ENCODE results near the gene CEP152. TPM values are rescaled to one million over a fixed set of nuclear protein-coding genes. Genes with fewer than 3 reads are reported as not detected.

The CEP152 gene
- polyA plus RNA-seq, 3 donors, result 1.0 to 3.8 (median 1.4) TPM

- H3K36me3 Mint-ChIP-seq, result peaks cover 0 to 3% of the 10 kb centered on the region in 2 donors
- Histone ChIP-seq H3K4me1 (ENCODE audit: control insufficient read depth in 1 of 2, insufficient read depth in 2 of 2, low read length in 2 of 2) (no peaks in the 10 kb centered on the region), H3K79me2 (ENCODE audit: insufficient read depth, low read length) (no peaks in the 10 kb centered on the region), H3K9me3 (replicated peaks in 1 of 2; ENCODE audit: control insufficient read depth in 1 of 2, insufficient read depth in 1 of 2, low read length in 2 of 2) (no peaks in the 10 kb centered on the region), H3K4me2 (replicated peaks; ENCODE audit: extremely low read depth, low read length, poor library complexity, severe bottlenecking) (no peak overlapping the region), H4K20me1 (ENCODE audit: insufficient read depth, low read length) (no peaks in the 10 kb centered on the region), H2AFZ (ENCODE audit: insufficient read depth, low read depth, low read length, poor library complexity, severe bottlenecking) (no peak overlapping the region), H3K27me3 (ENCODE audit: control insufficient read depth in 2 of 2, insufficient read depth in 2 of 2, low read length in 2 of 2) (no peaks in the 10 kb centered on the region), H3K9ac (ENCODE audit: insufficient read depth, low read length, poor library complexity, severe bottlenecking) (no peak overlapping the region), H3K27ac (ENCODE audit: low read depth in 1 of 2, low read length in 2 of 2) (no peak overlapping the region), H3K36me3 (replicated peaks in 1 of 2; ENCODE audit: control insufficient read depth in 1 of 2, insufficient read depth in 2 of 2, low read length in 2 of 2) (no peaks in the 10 kb centered on the region), H3K4me3 (replicated peaks in 1 of 3; ENCODE audit: low read depth in 2 of 3, low read length in 3 of 3) (no peak overlapping the region)
- peaks cover 0 to 2% (median 0%) of the 10 kb centered on the region in 3 donors for H3K27me3 Mint-ChIP-seq (ENCODE audit: low read depth in 3 of 3)
- H3K9me3 Mint-ChIP-seq, result peaks cover 3 to 9% (median 8%) of the 10 kb centered on the region in 7 donors
- H3K4me3 Mint-ChIP-seq, result no peak overlapping the region
- no peak for TF ChIP-seq CTCF (IDR thresholded peaks at IDR 0.05)
- no peak for DNase-seq
- no peak overlapping the region for H3K27ac Mint-ChIP-seq
- no peaks in the 10 kb centered on the region for H3K4me1 Mint-ChIP-seq
- intact Hi-C loops (cut with micrococcal nuclease), result no loop called here
- no CpG with 5 or more reads among the region's 2 CpGs for whole genome bisulfite sequencing (ENCODE audit: insufficient coverage)
Measured at GRCh38 chr15:48702569-48703236, 108.2 kb downstream of the CEP152 start.

GRCh38 chr15:48696627-48697312 lies 114.1 kb downstream of the CEP152 start:
- H4K20me1 ChIP-seq (ENCODE audit: insufficient read depth, low read length), result no peaks in the 10 kb centered on the region
- no peak overlapping the region for H3K9ac ChIP-seq (ENCODE audit: insufficient read depth, low read length, poor library complexity, severe bottlenecking)
- Mint-ChIP-seq H3K4me1 (no peaks in the 10 kb centered on the region), H3K4me3 (no peak overlapping the region), H3K9me3 (peaks cover 0 to 4% (median 0%) of the 10 kb centered on the region in 7 donors), H3K36me3 (peaks cover 0 to 5% of the 10 kb centered on the region in 2 donors), H3K27me3 (ENCODE audit: low read depth in 3 of 3) (peaks cover 0 to 3% (median 2%) of the 10 kb centered on the region in 3 donors), H3K27ac (no peak overlapping the region)
- H3K36me3 ChIP-seq (replicated peaks in 1 of 2; ENCODE audit: control insufficient read depth in 1 of 2, insufficient read depth in 2 of 2, low read length in 2 of 2), result no peaks in the 10 kb centered on the region
- no peaks in the 10 kb centered on the region for H3K4me1 ChIP-seq (ENCODE audit: control insufficient read depth in 1 of 2, insufficient read depth in 2 of 2, low read length in 2 of 2)
- no peak for TF ChIP-seq CTCF (IDR thresholded peaks at IDR 0.05)
- H3K9me3 ChIP-seq (replicated peaks in 1 of 2; ENCODE audit: control insufficient read depth in 1 of 2, insufficient read depth in 1 of 2, low read length in 2 of 2), result no peaks in the 10 kb centered on the region
- no peaks in the 10 kb centered on the region for H3K79me2 ChIP-seq (ENCODE audit: insufficient read depth, low read length)
- no peak for DNase-seq
- intact Hi-C loops (cut with micrococcal nuclease), result no loop called here
- WGBS (ENCODE audit: insufficient coverage), result 33% methylated on average over 1 of the region's 3 CpGs
- no peak overlapping the region for H3K4me3 ChIP-seq (replicated peaks in 1 of 3; ENCODE audit: low read depth in 2 of 3, low read length in 3 of 3)
- no peaks in the 10 kb centered on the region for H3K27me3 ChIP-seq (ENCODE audit: control insufficient read depth in 2 of 2, insufficient read depth in 2 of 2, low read length in 2 of 2)
- H2AFZ ChIP-seq (ENCODE audit: insufficient read depth, low read depth, low read length, poor library complexity, severe bottlenecking), result no peak overlapping the region
- no peak overlapping the region for H3K4me2 ChIP-seq (replicated peaks; ENCODE audit: extremely low read depth, low read length, poor library complexity, severe bottlenecking)
- H3K27ac ChIP-seq (ENCODE audit: low read depth in 1 of 2, low read length in 2 of 2), result no peak overlapping the region
